ENCODE data around the gene NCAM2. TPM values are rescaled to one million over a fixed set of nuclear protein-coding genes. Genes with fewer than 3 reads are reported as not detected.
A peak's percentile ranks its signal among the peaks of the same experiment; 100 is the strongest.

Gene NCAM2
- polyA plus RNA-seq, 1 experiment = 7.7 TPM

DNA sequence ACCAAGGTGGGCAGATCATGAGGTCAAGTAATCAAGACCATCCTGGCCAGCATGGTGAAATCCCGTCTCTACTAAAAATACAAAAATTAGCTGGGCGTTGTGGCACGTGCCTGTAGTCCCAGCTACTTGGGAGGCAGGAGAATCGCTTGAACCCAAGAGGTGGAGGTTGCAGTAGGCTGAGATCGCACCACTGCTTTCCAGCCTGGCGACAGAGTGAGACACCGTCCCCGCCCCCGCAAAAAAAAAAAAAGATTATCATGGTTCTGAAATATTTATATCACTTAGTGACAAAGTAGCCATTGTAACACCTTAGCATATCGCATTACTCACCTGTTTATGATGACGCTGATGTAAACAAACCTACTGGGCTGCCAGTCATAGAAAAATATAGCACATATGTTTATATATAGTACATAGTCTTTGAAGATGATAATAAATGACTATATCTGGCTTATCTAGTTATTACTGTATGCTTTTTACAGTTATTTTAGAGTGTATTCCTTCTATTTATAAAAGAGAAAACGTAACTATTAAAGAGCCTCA is 160.2 kb downstream of the NCAM2 start:
- Histone ChIP-seq H3K27ac (ENCODE audit: low read depth, low read length) (no peak overlapping the region), H3K27me3 (ENCODE audit: control insufficient read depth, insufficient read depth, low read length) (no peaks in the 10 kb centered on the region), H3K4me3 (ENCODE audit: low read depth, low read length) (no peak overlapping the region), H3K9me3 (ENCODE audit: control insufficient read depth, insufficient read depth, low read length) (no peaks in the 10 kb centered on the region)
- no peak for DNase-seq (ENCODE audit: low read depth, low spot score)
- TF ChIP-seq, protein P1, sequence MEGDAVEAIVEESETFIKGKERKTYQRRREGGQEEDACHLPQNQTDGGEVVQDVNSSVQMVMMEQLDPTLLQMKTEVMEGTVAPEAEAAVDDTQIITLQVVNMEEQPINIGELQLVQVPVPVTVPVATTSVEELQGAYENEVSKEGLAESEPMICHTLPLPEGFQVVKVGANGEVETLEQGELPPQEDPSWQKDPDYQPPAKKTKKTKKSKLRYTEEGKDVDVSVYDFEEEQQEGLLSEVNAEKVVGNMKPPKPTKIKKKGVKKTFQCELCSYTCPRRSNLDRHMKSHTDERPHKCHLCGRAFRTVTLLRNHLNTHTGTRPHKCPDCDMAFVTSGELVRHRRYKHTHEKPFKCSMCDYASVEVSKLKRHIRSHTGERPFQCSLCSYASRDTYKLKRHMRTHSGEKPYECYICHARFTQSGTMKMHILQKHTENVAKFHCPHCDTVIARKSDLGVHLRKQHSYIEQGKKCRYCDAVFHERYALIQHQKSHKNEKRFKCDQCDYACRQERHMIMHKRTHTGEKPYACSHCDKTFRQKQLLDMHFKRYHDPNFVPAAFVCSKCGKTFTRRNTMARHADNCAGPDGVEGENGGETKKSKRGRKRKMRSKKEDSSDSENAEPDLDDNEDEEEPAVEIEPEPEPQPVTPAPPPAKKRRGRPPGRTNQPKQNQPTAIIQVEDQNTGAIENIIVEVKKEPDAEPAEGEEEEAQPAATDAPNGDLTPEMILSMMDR (IDR thresholded peaks at IDR 0.05; ENCODE audit: low read depth, low read length) = no peak
- ChIA-PET CTCF (interaction anchor here (0.6 to 1.3 kb wide), 2 partner anchors 154 to 193 kb away, joined by 3 to 4 read pairs; no protein-coding TSS in a partner anchor), POLR2A (no interaction called here)

DNA sequence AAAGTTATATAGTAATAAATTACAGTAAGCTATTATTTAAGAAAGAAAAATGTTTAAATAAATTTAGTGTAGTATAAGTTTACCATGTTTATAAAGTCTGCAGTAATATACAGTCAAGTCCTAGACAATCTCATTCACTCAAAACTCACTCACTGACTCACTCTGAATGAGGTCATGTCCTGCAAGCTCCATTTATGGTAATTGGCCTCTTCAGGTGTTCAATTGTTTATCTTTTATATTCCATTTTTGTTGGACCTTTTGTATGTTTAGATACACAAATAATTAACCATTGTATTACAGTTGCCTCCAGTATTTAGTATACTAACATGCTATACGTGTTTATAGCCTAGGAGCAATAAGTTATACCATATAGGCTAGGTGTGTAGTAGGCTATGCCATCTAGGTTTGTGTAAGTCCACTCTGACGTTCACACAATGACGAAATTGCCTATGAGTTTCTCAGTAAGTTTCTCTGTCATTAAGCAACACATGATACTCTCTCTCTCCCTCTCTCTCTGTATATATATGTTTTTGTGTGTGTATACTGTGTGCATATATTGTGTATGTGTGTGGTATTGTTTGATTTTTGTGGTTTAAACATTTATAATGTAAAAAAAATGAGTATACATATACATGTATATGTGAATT is 161.2 kb downstream of the NCAM2 start:
- POLR2A ChIA-PET = no interaction called here
- CTCF ChIA-PET = interaction anchor here (1.3 kb wide), 1 partner anchor 155 kb away, joined by 4 read pairs; no protein-coding TSS in a partner anchor
- no peak for DNase-seq (ENCODE audit: low read depth, low spot score)
- TF ChIP-seq, protein P1 (IDR thresholded peaks at IDR 0.05; ENCODE audit: low read depth, low read length) = no peak
- Histone ChIP-seq H3K4me3 (ENCODE audit: low read depth, low read length) (no peak overlapping the region), H3K27me3 (ENCODE audit: control insufficient read depth, insufficient read depth, low read length) (no peaks in the 10 kb centered on the region), H3K27ac (ENCODE audit: low read depth, low read length) (no peak overlapping the region), H3K9me3 (ENCODE audit: control insufficient read depth, insufficient read depth, low read length) (no peaks in the 10 kb centered on the region)

DNA sequence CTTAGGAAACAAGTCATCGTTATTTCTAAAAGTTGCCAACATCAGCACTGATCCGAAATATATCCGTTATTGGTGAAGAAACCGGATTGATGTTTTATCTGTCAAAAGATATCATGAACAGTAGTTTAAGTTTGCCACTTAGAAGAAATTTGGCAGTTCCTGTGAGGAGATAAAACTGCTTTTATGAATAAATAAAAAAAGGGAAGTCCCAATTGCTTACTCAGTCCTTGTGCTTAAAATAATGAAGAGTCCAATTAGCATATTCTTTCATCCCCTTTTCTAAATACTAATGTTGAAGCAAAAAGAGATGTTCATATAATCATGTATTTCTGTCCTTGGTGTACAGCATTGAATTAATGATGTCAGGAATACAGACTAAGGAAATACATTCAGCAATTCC is 164.6 kb downstream of the NCAM2 start:
- ChIA-PET POLR2A (no interaction called here), CTCF (interaction anchor here (1.2 kb wide), 1 partner anchor 163 kb away, joined by 3 read pairs; no protein-coding TSS in a partner anchor)
- no peaks in the 10 kb centered on the region for H3K9me3 ChIP-seq (ENCODE audit: control insufficient read depth, insufficient read depth, low read length)
- no peak for DNase-seq (ENCODE audit: low read depth, low spot score)
- no peak overlapping the region for H3K27ac ChIP-seq (ENCODE audit: low read depth, low read length)
- H3K4me3 ChIP-seq (ENCODE audit: low read depth, low read length) = no peak overlapping the region
- H3K27me3 ChIP-seq (ENCODE audit: control insufficient read depth, insufficient read depth, low read length) = no peaks in the 10 kb centered on the region
- TF ChIP-seq, protein P1 (IDR thresholded peaks at IDR 0.05; ENCODE audit: low read depth, low read length) = no peak

DNA sequence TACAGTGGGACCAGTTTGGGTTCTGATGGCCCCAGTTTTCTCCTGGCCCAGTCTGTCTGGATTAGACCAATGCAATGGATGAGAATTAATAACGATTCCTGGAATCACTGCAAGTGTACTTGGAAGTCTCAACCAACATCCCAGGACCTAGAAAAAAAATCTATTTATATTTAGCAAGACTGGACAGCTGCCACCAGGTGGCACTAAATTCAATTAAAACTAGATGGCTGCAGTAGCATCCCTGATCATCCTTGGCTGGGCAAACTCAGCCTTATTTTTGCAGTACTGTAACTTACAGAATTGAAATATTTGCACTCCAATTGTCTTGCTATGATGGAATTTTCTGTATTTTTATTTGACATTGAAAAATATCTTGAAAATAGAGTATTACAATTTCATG is 165.7 kb downstream of the NCAM2 start:
- Histone ChIP-seq H3K27ac (ENCODE audit: low read depth, low read length) (no peak overlapping the region), H3K27me3 (ENCODE audit: control insufficient read depth, insufficient read depth, low read length) (no peaks in the 10 kb centered on the region), H3K9me3 (ENCODE audit: control insufficient read depth, insufficient read depth, low read length) (no peaks in the 10 kb centered on the region), H3K4me3 (ENCODE audit: low read depth, low read length) (no peak overlapping the region)
- CTCF ChIA-PET = interaction anchor here (0.6 to 1.2 kb wide), 9 partner anchors 9 to 758 kb away, joined by 3 to 5 read pairs (median 3); no protein-coding TSS in a partner anchor
- peak; percentile 52 for DNase-seq (ENCODE audit: low read depth, low spot score)
- POLR2A ChIA-PET = no interaction called here
- TF ChIP-seq, protein P1 (IDR thresholded peaks at IDR 0.05; ENCODE audit: low read depth, low read length) = peak; percentile 62

DNA sequence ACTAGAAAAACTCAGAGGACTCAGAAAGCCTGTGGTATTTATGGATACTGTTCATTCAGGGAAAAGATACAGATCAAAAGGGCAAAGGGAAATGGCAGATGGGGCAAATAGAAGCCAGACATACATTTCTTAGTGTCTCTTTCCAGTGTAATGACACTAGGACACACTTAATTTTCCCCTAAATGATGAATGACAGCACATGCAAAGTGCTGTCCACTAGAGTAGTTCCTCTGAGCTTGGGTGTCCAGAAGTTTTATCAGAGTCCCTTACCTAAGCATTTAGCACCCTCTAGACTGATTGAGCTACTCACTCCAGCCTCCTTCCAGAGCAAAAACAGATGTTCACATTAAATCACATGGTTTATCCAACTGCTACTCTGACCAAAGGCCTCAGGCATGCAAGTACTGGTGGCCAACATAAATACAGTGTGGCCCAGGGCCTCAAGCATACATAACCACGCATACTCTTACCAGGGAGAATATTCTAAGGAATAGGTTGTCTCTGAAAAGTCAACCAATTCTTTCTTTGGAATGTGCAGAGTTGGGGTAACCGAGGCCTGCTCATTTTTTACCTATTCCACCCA is 166.9 kb downstream of the NCAM2 start:
- peak; percentile 88 for DNase-seq (ENCODE audit: low read depth, low spot score)
- TF ChIP-seq, protein P1 (IDR thresholded peaks at IDR 0.05; ENCODE audit: low read depth, low read length) = no peak
- Histone ChIP-seq H3K4me3 (ENCODE audit: low read depth, low read length) (no peak overlapping the region), H3K9me3 (ENCODE audit: control insufficient read depth, insufficient read depth, low read length) (no peaks in the 10 kb centered on the region), H3K27ac (ENCODE audit: low read depth, low read length) (peak overlapping the region; percentile 67), H3K27me3 (ENCODE audit: control insufficient read depth, insufficient read depth, low read length) (no peaks in the 10 kb centered on the region)
- CTCF ChIA-PET = interaction anchor here (1.2 to 1.3 kb wide), 2 partner anchors 8 to 35 kb away, joined by 3 to 6 read pairs; no protein-coding TSS in a partner anchor
- POLR2A ChIA-PET = interaction anchor here (1.0 kb wide), 1 partner anchor 167 kb away, joined by 4 read pairs; the partner anchor contains the start of gene NCAM2
